ENCODE data around the gene FBXL20.
"Not testable (repeated sequence)": the region's sequence is repeated elsewhere in the genome, so short reads cannot be mapped to it uniquely, and the experiment has no call there.

FBXL20 gene

DNA sequence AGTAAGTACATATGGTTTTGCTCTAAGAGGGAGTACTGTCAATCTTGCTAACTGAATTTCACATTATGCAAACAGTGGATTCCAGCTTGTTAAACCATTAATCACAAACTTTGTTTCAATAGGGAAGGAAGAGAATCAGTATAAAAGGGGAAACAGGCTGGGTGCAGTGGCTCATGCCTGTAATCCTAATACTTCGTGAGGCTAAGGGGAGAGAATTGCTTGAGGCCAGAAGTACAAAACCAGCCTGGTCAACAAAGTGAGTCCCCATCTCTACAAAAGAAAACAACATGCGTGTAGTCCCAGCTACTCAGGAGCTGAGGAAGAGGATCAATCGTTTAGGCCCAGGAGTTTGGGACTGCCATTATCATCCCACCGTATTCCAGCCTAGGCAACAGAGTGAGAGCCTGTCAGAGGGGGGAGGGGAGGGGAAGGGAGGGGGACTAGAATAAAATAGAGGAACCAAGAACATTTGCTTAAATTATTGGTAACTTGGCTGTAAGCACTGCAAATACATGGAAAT lies 65.7 kb downstream of the FBXL20 start:
- TF ChIP-seq ISL1 (CRISPR knock-in tag; IDR thresholded peaks at IDR 0.05): 0 out of 2 replicates have a peak, but pooled peaks have one; percentile 22
- no peak for TF ChIP-seq ESRRG (CRISPR knock-in tag; IDR thresholded peaks at IDR 0.05)
- peak; percentile 50; the same call in 2 of the 3 replicates for ATAC-seq

DNA sequence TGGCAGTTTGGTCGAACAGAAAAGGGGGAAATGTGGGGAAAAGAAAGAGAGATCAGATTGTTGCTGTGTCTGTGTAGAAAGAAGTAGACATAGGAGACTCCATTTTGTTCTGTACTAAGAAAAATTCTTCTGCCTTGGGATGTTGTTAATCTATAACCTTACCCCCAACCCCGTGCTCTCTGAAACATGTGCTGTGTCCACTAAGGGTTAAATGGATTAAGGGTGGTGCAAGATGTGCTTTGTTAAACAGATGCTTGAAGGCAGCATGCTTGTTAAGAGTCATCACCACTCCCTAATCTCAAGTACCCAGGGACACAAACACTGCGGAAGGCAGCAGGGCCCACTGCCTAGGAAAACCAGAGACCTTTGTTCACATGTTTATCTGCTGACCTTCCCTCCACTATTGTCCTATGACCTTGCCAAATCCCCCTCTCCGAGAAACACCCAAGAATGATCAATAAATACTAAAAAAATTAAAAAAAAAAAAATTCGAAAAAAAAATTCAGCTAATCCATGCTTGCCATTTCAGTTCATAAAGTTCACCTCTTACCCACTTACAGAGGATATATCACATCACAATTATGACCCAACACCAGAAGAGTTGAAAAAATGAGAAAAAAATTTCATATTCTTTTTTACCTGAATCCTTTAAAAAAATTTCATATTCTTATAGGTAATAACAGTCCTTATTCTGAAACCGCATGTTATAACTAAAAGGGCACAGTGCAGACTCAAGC lies 67.2 kb downstream of the FBXL20 start:
- not testable (repeated sequence) for ATAC-seq

DNA sequence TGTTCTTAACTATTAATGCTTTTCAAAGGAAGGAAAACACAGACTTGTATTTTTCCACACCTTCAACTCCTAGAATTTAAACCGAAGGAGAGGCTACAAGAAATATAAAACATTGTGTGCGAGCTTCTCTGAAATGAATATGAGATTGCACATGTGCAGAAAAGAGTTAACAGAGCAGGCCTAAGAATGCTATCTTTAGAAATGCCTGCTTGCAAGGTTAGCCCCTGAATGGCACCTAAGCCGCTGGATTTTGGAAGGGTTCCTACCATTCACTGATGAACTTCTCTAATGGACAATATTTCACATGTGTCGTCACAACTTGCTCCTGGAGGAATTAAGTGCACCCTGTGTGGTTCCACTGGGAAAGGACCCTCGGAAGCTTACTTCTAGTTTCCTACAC lies 69.3 kb downstream of the FBXL20 start:
- ATAC-seq: no peak
- no peak for TF ChIP-seq ESRRG (CRISPR knock-in tag; IDR thresholded peaks at IDR 0.05)
- no peak for TF ChIP-seq ARNTL (CRISPR knock-in tag; IDR thresholded peaks at IDR 0.05; ENCODE audit: borderline replicate concordance, low read depth)
- TF ChIP-seq TCF4 (CRISPR knock-in tag; IDR thresholded peaks at IDR 0.05; ENCODE audit: borderline replicate concordance): no peak
- TF ChIP-seq, protein P1, sequence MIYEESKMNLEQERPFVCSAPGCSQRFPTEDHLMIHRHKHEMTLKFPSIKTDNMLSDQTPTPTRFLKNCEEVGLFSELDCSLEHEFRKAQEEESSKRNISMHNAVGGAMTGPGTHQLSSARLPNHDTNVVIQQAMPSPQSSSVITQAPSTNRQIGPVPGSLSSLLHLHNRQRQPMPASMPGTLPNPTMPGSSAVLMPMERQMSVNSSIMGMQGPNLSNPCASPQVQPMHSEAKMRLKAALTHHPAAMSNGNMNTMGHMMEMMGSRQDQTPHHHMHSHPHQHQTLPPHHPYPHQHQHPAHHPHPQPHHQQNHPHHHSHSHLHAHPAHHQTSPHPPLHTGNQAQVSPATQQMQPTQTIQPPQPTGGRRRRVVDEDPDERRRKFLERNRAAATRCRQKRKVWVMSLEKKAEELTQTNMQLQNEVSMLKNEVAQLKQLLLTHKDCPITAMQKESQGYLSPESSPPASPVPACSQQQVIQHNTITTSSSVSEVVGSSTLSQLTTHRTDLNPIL (CRISPR knock-in tag; IDR thresholded peaks at IDR 0.05; ENCODE audit: low read depth): no peak
- TF ChIP-seq GLIS3 (CRISPR knock-in tag; IDR thresholded peaks at IDR 0.05): no peak
- no peak for TF ChIP-seq ZC3H10 (CRISPR knock-in tag; IDR thresholded peaks at IDR 0.05)
- TF ChIP-seq, protein P2, sequence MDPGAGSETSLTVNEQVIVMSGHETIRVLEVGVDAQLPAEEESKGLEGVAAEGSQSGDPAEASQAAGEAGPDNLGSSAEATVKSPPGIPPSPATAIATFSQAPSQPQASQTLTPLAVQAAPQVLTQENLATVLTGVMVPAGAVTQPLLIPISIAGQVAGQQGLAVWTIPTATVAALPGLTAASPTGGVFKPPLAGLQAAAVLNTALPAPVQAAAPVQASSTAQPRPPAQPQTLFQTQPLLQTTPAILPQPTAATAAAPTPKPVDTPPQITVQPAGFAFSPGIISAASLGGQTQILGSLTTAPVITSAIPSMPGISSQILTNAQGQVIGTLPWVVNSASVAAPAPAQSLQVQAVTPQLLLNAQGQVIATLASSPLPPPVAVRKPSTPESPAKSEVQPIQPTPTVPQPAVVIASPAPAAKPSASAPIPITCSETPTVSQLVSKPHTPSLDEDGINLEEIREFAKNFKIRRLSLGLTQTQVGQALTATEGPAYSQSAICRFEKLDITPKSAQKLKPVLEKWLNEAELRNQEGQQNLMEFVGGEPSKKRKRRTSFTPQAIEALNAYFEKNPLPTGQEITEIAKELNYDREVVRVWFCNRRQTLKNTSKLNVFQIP (CRISPR knock-in tag; IDR thresholded peaks at IDR 0.05; ENCODE audit: borderline replicate concordance, low read depth): no peak
- TF ChIP-seq RARB (CRISPR knock-in tag; IDR thresholded peaks at IDR 0.05): no peak
- TF ChIP-seq SNAI2 (CRISPR knock-in tag; IDR thresholded peaks at IDR 0.05): no peak
- TF ChIP-seq, protein P3, sequence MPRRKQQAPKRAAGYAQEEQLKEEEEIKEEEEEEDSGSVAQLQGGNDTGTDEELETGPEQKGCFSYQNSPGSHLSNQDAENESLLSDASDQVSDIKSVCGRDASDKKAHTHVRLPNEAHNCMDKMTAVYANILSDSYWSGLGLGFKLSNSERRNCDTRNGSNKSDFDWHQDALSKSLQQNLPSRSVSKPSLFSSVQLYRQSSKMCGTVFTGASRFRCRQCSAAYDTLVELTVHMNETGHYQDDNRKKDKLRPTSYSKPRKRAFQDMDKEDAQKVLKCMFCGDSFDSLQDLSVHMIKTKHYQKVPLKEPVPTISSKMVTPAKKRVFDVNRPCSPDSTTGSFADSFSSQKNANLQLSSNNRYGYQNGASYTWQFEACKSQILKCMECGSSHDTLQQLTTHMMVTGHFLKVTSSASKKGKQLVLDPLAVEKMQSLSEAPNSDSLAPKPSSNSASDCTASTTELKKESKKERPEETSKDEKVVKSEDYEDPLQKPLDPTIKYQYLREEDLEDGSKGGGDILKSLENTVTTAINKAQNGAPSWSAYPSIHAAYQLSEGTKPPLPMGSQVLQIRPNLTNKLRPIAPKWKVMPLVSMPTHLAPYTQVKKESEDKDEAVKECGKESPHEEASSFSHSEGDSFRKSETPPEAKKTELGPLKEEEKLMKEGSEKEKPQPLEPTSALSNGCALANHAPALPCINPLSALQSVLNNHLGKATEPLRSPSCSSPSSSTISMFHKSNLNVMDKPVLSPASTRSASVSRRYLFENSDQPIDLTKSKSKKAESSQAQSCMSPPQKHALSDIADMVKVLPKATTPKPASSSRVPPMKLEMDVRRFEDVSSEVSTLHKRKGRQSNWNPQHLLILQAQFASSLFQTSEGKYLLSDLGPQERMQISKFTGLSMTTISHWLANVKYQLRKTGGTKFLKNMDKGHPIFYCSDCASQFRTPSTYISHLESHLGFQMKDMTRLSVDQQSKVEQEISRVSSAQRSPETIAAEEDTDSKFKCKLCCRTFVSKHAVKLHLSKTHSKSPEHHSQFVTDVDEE (CRISPR knock-in tag; IDR thresholded peaks at IDR 0.05): no peak
- TF ChIP-seq TOX (CRISPR knock-in tag; IDR thresholded peaks at IDR 0.05; ENCODE audit: borderline replicate concordance): no peak
- no peak for TF ChIP-seq OSR1 (CRISPR knock-in tag; IDR thresholded peaks at IDR 0.05)
- TF ChIP-seq PPARA (CRISPR knock-in tag; IDR thresholded peaks at IDR 0.05; ENCODE audit: borderline replicate concordance): no peak
- TF ChIP-seq ZNF70 (CRISPR knock-in tag; IDR thresholded peaks at IDR 0.05): no peak
- TF ChIP-seq ISL1 (CRISPR knock-in tag; IDR thresholded peaks at IDR 0.05): no peak
- no peak for TF ChIP-seq ZFP30 (CRISPR knock-in tag; IDR thresholded peaks at IDR 0.05)

DNA sequence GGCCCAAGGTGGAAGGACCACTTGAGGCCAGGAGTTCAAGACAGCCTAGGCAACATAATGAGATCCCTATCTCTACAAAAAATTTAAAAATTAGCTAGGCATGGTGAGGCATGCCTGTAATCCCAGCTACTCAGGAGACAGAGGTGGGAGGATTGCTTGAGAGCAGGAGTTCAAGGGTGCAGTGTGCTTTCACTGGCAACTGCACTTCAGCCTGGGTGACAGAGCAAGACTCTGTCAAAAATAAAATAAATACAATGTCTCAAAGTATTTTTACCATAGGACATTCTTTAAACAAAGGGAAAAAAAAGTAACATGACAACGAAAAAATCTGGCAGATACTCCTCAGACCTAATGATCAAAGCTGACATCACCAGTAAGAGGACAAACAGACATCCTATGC lies 72.6 kb downstream of the FBXL20 start:
- no peak for ATAC-seq
- no peak for TF ChIP-seq BACH2 (CRISPR knock-in tag; IDR thresholded peaks at IDR 0.05; ENCODE audit: borderline replicate concordance)

DNA sequence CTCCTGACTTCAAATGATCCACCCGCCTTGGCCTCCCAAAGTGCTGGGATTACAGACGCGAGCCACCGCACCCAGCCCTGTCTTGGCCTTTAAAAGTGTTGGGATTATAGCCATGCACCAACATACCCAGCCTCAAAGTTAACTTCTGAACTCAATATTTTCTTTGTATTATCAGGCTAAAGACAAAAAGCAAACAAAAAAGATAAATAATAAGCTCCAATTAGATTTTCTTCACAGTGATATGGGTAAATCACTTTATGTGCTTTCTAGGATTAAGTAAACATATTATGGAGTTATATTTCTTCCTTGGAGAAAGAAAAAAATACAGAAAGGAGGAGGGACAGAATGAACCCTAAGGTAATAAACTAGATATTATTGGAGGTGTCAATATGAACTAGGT lies 74.3 kb downstream of the FBXL20 start:
- TF ChIP-seq ZNF565 (CRISPR knock-in tag; conservative IDR thresholded peaks at IDR 0.05; ENCODE audit: low read depth): no peak
- no peak for TF ChIP-seq ZFP30 (CRISPR knock-in tag; IDR thresholded peaks at IDR 0.05)
- TF ChIP-seq, protein P4, sequence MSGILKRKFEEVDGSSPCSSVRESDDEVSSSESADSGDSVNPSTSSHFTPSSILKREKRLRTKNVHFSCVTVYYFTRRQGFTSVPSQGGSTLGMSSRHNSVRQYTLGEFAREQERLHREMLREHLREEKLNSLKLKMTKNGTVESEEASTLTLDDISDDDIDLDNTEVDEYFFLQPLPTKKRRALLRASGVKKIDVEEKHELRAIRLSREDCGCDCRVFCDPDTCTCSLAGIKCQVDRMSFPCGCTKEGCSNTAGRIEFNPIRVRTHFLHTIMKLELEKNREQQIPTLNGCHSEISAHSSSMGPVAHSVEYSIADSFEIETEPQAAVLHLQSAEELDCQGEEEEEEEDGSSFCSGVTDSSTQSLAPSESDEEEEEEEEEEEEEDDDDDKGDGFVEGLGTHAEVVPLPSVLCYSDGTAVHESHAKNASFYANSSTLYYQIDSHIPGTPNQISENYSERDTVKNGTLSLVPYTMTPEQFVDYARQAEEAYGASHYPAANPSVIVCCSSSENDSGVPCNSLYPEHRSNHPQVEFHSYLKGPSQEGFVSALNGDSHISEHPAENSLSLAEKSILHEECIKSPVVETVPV (CRISPR knock-in tag; IDR thresholded peaks at IDR 0.05): no peak
- TF ChIP-seq, protein P2 (CRISPR knock-in tag; IDR thresholded peaks at IDR 0.05; ENCODE audit: borderline replicate concordance, low read depth): no peak
- no peak for ATAC-seq
